GM18502 (cell line): ENCODE data around the gene PDE1A.

Source experiments
- ATAC-seq: cut with Tn5 transposase; IDR thresholded peaks from one replicate; pipeline ENCODE4 v1.9.1; 2021; ENCODE audit warnings: mild to moderate bottlenecking; ENCODE audit not compliant: unreplicated experiment, poor library complexity

PDE1A gene

DNA sequence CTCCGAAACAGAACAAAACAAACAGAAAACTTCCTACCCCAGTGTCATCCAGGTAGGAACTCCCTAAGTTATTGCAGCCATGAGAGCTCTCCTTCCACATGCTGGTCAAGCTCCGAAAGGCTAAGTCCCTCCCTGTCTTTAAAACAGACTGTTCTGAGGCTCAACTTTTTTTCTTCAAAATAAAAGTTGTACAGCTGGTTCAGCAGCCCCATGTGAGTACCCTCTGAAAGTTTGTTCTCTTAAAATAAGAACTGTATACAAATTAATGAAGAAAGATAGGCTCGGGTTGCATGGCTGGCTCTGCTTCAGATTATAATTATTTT is at the start of gene PDE1A:
Gene PDE1A (minus strand): TSS at position 119 of the 323 bp plus-strand sequence.
- no peak for ATAC-seq

DNA sequence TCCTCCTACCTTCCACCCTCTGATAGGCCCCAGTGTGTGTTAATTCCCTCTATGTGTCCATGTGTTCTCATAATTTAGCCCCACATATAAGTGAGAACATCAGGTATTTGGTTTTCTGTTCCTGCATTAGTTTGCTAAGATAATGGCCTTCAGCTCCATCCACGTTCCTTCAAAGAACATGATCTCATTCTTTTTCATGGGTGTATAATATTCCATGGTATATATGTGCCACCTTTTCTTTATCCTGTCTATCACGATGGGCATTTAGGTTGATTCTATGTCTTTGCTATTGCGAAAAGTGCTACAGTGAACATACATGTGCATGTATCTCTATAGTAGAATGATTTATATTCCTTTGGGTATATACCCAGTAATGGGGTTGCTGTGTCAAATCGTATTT is 46.8 kb upstream of the PDE1A start:
- ATAC-seq = no peak

DNA sequence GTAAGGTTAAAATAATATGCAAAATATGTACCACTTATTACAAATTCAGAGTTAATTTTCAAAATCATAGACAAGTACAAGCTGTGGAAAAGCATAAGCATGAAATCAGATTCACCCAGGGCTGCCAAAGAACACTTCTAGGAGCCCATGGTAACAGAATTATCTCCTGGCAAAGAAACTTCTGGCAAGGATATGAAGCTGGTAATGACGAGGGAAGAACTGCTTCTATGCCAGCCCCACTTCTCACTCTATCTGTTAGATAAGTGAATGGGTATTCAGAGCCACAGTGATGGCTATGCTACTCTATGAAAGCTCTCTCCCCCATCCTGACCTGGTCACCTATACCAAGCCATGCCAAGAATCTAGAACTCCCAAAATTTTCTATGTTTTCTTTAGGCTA is 36.9 kb upstream of the PDE1A start:
- no peak for ATAC-seq

DNA sequence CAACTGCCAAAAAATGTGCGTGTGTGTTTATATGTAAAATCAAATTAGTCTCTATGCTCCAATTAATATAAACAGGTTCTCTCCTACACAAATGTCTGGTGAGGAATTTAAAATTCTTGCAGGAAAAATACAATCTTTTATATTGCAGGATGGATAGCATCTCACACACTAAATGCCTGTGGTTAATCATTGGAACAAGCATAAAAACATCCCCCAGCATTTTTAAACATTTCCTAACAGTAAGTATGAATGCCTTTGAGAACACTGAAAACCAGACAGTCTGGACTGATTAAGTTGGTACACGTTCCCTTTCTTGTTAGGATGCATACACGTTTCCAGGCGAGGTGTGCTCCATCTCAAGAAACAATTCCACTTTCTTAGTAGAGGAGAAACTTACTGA is 29.9 kb upstream of the PDE1A start:
- no peak for ATAC-seq

DNA sequence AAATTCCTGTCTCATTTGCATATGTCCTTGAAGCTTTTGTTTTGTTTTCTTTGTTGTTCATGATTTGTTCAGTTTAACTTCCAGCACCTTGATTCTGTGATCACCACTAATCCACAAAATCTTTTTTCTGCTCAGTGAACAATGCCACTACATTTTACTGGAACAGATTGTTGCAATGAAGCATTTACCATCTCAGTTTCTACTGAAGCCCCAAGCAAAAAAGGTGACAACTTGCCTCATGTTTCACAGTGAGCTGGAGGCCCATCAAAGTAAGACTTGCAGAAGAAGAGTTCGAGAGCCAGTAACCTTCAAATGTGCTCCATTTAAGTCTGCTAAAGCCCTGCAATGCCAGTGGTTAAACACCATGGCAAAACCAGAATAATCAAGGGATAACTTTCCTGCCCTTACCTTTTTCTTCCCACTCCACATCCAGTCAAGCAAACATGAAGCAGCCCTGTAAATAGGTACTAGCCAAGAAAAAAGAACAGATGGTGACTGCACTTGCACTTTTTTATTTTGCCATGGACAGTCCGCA is 25.7 kb upstream of the PDE1A start:
- ATAC-seq = no peak

DNA sequence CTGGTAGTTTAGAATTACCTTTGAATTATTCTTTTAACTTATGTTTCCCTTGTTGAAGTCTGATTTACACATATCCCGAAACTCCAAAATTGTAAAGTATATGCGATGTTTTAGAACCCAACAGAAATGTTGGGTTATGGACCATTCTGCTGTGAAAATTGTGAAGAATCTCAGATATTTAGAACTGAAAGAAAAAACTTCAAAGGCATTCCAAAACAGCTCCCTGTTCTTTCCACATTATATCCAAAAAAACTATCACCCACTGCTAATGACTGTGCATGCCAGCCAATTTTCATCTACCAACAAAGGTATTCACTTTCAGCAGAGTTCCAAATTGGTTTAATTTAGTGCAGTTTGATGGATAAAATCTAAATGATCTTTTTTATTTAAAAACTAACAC is 21.5 kb upstream of the PDE1A start:
- ATAC-seq = no peak

DNA sequence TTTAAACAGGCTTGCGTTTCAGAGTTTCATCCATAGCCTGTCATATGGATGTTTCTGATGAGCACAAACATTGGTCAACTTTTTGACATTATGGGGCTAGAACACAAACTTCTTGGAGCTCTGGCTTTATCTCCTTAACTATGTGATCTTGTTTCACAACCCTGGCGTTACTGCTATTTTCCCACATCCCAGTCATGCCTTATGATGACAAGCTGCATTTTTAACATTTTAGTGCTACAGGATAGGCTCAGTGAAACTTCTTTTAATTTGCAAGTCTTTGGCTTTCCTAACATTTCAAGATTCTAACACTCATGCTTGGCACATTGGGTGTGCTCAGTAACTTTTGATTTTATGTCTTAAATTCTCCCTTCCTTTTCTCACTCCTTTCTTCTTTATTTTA is 21.0 kb upstream of the PDE1A start:
- no peak for ATAC-seq

DNA sequence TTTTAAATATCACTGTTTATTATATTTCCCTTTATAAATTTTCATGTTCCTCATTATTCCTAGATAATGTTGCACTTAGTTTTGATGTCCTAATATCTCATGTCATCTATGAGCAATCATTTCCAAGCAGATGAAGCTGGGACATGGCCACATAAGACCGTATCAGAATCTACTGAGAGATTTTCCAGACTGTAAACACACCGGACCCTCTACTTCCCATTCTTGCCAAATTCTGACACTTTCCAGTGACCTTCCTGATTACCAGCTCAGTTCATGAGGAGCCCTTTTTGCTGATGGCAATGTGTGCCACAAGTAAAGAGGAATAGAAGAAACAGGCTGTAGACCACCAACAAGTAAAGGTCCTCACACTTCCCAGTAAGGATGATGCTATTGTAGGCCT is 20.3 kb upstream of the PDE1A start:
- no peak for ATAC-seq

DNA sequence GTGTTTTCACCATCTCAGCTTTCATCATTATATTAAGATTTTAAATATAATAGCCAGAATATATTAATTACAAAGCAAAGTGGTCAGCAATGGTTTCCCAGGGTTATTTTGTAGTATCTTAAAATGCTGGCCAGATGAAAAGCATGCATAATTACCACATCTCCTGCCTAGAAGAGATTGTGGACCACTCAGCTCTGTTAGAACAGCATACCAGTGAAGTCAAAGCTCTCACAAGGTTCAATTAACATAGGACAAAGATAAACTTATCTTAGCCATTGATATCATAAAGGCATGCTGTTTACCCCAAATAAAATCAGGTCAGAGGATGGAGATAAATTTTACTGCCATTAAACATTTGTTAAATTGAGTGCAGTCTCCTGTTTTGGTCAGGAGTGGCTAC is 19.3 kb upstream of the PDE1A start:
- ATAC-seq = no peak

DNA sequence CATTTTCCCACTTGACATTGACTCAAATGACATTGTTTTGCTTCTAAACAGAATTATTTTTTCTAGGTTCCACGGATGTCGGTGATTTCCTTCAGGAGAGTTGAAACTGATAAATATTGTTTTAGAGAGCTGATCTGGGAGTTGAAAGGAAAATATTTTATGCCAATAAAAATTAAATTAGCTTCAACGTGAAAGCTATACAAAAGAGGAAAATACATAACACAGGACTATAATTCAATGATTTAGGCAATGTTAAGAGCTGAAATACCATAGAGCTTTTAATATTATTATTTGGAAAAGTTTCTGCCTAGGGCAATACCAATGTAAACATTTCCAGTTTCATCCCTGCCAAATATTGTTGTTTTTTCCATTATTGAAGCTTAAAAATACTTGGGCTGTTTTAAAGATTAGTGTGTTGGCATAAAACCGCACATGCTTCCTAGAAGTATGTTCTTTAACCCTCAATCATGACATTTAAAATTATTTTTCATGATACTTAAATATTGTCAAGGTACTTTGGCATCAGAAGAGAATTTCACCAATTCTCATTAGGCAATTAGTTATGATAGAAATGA is 18.6 kb upstream of the PDE1A start:
- ATAC-seq = no peak

DNA sequence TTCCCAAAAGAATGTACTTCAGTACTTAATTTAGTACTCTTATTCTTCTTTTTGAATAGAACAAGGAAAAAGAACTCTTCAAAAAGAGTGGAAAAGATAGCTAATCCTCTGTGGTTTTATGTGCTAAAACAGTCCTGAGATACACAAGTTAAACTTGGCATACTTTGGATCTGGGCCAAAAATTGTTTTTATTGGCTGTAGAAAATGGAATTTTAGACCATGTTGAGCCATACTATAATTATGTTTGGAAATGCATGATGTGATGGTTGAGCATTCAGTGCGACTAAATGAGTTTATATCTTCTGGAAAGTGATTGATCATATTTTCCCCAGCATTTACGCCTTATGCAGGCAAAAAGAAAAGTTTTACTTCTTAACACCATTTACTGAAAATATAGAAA is 18.0 kb upstream of the PDE1A start:
- ATAC-seq = no peak

DNA sequence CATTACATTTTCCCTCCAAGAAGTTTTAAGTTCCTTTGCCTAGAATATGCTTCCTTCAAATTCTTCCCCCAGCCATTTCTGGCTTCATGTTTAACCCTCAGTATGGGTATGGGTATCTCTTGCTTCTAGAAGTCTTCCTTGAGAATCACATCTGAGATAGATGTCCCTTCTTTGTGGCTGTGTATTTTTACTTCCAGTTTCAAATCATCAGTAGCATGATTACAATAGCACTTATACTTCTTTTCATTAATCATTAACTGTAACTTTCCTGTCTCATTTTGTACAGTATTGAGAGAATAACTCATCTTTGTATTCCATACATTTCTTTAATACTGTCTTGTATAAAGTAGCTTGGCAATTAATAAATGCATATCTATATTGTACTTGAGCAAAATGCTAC is 17.3 kb upstream of the PDE1A start:
- ATAC-seq = no peak

DNA sequence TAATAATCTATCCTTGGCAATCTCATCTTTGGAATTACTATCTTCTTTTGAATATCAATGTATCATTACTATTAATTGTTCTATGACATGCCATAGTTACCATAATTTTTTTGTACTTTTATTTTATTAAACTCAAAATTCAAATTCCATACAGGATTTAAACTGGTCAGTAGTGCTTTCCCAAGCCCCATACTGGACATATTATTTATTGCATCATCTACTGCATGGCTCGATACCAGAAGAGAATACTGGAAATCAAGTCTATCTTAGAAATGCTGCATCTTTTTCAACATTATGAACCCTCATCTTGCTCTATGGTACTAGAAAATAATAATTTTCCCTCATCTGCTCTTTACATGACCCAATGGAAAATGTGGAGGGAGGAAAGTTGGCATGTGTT is 9.4 kb upstream of the PDE1A start:
- no peak for ATAC-seq

DNA sequence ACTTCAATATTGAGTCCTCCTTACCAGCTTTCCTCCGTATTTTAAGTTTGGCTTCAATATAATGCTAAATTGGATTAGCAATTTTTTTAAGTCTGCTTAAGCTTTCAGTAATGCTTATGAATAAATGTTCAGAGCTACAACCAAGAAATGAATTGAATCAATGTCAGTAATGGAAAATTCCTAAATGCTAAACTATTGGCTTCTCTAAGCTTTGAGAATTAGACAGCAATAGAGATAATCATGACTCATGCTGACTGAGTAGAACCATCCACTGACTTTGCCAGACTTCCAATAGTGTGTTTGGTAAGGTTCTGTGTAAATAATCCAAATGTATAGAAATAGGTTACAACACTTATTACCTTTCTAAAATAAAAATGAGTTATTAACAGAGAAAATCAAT is 8.9 kb upstream of the PDE1A start:
- ATAC-seq = no peak

DNA sequence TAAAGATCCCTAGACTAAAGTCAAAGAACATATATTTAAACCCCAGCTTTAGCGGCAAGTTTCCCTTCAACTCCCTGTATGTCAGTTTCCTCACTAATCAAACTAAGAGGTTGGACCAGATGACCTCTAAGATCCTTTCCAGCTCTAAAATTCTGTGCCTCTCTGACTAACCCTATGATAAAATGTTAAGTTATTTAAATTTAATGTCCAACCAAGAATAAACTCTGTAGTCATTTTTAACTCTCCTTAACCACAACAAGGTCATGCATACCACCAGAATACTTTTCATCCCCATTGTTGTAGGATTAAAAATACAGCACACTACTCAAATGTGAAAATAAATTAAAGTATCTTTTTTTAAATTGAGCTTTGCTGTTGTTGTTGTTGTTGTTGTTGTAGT is 5.2 kb upstream of the PDE1A start:
- no peak for ATAC-seq

DNA sequence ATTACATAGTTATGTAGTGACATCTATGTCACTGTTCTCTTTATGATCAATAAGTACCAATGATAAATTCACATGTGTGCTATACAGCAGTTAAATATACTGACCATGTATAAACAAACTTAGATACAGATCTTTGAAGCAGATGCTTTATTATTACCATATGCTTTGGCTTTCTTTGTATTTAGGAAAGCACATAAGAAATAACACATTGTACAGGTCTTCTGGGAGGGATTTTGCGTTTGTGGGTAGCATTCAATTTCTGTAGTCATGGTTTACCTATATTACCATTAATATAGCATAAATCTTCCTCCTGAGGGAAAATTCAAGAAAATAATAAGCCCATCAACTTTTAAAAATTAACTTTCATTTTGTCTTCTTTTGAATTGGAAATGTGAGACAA is 1.6 kb upstream of the PDE1A start:
- ATAC-seq = no peak

DNA sequence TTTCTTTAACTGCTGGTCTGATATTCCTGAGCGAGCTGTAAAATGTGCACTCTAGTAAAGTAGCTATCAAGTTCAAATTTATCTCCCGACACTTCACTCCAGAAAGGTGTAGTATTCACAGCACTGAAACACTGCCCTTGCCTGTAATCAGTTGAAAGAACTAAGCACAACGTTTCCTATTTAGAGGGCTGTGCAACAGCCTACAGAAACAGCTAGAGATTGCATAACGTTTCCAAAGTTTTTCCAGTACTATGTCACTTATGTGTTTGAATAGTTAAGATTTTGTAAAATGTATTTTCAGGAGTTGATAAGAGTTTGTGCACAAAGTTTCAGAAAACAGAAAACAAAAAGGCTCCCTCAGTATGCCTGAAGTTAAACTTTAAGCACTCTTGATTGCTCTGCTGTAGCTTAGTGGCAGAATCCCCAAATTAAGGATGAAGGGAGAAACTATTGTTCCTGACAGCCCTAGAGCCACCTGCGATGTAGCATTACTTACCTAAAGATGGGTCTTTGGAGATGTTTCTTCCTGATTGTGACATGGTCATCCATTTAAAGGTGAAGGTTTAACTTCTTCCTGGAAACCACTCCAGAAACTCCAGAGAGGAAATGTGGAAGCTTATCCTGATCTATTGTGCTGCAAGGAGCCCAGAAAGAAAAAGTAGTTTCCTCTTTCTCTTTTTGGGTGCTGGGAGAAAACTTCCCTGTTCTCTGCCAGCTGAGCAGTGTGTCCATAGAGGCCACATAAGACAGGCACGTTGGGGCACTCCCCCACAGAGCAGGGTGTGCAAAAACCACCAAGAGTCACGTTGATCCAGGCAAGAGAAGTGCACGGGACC is 536 bp downstream of the PDE1A start:
- no peak for ATAC-seq

DNA sequence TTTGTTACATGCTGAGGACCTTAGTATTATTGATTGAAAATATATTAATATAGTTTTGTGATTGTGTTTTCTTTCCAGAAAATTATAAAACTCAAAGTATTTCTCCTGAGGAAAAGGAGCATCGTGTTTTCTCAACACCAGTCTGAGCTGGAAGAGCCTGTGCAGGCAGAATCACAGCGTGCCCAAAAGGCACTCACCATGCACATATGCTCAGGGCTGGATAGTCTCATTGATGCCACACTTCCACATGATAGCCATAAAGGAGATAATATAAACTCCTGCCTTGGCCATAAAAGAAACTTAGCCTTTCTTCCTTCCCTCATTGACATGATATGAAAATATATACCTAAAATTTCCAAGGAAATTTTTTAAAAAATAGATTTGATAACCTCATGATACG is 4.0 kb downstream of the PDE1A start:
- ATAC-seq = no peak

DNA sequence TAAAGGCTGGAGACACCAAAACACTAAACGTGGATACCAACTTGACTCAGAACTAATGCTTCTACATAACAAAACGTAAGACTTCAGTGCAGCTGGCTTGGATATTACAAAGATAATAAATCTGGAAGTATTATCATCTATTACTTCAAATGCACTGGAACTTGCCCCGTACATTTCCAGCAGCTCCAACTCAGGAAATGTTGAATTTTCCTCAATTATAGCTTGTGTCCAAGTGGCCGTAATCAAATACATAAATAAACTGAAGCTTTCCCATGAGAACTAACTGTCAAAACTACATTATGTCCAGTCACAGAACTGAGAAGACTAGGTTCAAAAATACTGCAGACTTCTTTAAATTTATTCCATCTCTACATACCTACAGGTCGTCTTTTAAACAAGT is 6.2 kb downstream of the PDE1A start:
- no peak for ATAC-seq

DNA sequence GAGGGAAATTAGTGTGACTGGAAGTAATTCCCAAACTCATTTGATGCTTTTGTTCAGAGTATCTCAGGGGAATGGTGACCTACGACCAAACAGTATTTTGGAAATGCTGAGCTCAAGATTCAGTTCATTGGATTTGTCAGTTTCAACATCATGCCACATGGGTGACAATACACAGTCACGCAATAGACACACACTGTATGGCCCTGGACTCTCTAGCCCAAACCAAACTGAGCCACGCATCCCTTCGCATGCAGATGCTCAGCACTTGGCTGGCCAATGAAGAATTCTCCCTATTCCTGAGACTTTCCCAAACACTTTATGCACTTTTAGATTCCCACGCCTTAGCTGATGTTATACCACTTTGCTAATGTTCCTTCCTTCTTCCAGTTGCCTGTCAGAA is 10.0 kb downstream of the PDE1A start:
- no peak for ATAC-seq

DNA sequence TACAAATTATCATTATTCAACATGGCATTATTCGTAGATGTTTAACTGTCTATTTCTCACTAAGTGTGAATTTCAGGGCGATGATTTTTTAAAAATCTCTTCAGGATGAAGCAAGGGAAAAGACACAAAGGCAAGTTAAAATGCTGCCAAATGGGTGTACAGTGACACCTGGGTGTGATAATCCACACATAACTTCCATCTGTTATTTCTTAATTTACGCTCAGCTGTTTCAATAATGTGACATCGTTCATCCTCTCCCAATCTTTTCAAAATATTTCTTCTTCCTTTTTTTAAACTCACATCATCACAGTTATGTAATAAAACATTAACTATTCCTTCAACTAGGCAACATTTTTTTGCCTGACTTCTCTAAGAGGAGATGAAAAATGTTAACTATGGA is 10.6 kb downstream of the PDE1A start:
- ATAC-seq = no peak

DNA sequence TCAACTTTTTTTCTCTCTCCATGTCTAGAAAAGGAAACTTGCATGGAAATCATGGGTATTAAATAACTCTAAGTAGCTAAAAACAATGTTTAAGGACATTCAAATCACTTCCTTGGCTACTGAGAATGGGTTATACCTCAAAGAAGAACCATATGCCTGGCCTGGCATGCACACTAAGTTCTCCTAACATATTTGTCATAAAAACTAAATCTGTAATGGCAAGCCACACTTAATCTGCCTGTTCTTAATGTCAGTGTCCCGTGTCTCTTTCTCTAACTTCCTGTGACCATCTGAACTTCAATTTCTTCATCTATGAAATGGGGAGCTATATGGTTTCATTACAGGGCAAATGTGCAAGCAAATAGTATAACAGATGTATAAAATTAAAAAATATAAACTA is 11.1 kb downstream of the PDE1A start:
- no peak for ATAC-seq
